Stimulated activated CD8-positive, alpha-beta memory T cell treated with anti-CD3 and anti-CD28 coated beads, Interleukin-15, amount 100 ng/mL, for 48 hours (primary cell): Measurements from ENCODE around the gene PADI4.
A peak's percentile ranks its signal among the peaks of the same experiment; 100 is the strongest.

Experiments
- DNase-seq, 2 donors: peaks; one replicate each; pipeline ENCODE4 v3.0.0-alpha.2; 2020; ENCODE audit warnings: low read depth in 2 of 2

PADI4 gene

GRCh38 chr1:17348593-17349234, 40.7 kb downstream of the PADI4 start:
- DNase-seq: no peak

GRCh38 chr1:17350083-17350482, 42.1 kb downstream of the PADI4 start:
- no peak for DNase-seq

GRCh38 chr1:17350928-17351446, 43.0 kb downstream of the PADI4 start:
- DNase-seq: no peak

- DNase-seq: no peak
These were observed 43.8 kb downstream of the PADI4 start for GRCh38 chr1:17351598-17352324.

GRCh38 chr1:17352419-17352909, 44.5 kb downstream of the PADI4 start:
- no peak for DNase-seq

GRCh38 chr1:17355898-17356297, 47.9 kb downstream of the PADI4 start:
- peak; percentile 8 to 22 for DNase-seq

GRCh38 chr1:17356387-17357026, 48.5 kb downstream of the PADI4 start:
- no peak for DNase-seq

- no peak for DNase-seq
These were observed 50.6 kb downstream of the PADI4 start for GRCh38 chr1:17358557-17358956.

- no peak for DNase-seq
These were observed 51.0 kb downstream of the PADI4 start for GRCh38 chr1:17359031-17359430.

- DNase-seq: no peak
These were observed 51.8 kb downstream of the PADI4 start for GRCh38 chr1:17359808-17360207.

- no peak for DNase-seq
These were observed 52.4 kb downstream of the PADI4 start for GRCh38 chr1:17360272-17360956.

GRCh38 chr1:17361687-17362086, 53.7 kb downstream of the PADI4 start:
- DNase-seq: no peak

GRCh38 chr1:17363351-17363750, 55.4 kb downstream of the PADI4 start:
- DNase-seq: no peak

GRCh38 chr1:17363771-17364170, 55.8 kb downstream of the PADI4 start:
- DNase-seq: no peak

- no peak for DNase-seq
These were observed 57.3 kb downstream of the PADI4 start for GRCh38 chr1:17365293-17365692.

GRCh38 chr1:17369466-17369865, 61.5 kb downstream of the PADI4 start:
- no peak for DNase-seq

- no peak for DNase-seq
These were observed 62.6 kb downstream of the PADI4 start for GRCh38 chr1:17370618-17371017.

- DNase-seq: no peak
These were observed 63.9 kb downstream of the PADI4 start, which contains the start of gene PADI6 for GRCh38 chr1:17371896-17372295. Gene PADI6, plus strand, starts transcription at chr1:17372196. Its CDS starts 50 bp downstream, at chr1:17372246.

- DNase-seq: no peak
These were observed 65.0 kb downstream of the PADI4 start for GRCh38 chr1:17372955-17373354.

- DNase-seq: no peak
These were observed 67.7 kb downstream of the PADI4 start for GRCh38 chr1:17375651-17376050.

GRCh38 chr1:17377325-17377953, 69.4 kb downstream of the PADI4 start:
- DNase-seq: no peak
